ENCODE measurements around the gene EFHD2. TPM values are rescaled to one million over a fixed set of nuclear protein-coding genes. Genes with fewer than 3 reads are reported as not detected.

EFHD2 gene
- total RNA-seq, 3 donors from 2014 or later (not counting 1 experiment from before 2014, with no cell fraction given): 804 to 952 (median 855) TPM

- Histone ChIP-seq H3K4me3 (ENCODE audit: low read length) (peak overlapping the region; percentile 97), H3K27ac (ENCODE audit: low read length) (peak overlapping the region; percentile 99), H3K4me1 (ENCODE audit: control insufficient read depth, insufficient read depth, low read length) (peaks cover 81% of the 10 kb centered on the region), H3K9me3 (ENCODE audit: control insufficient read depth, insufficient read depth, low read length) (no peaks in the 10 kb centered on the region), H3K36me3 (ENCODE audit: control insufficient read depth, insufficient read depth, low read length) (peaks cover 30% of the 10 kb centered on the region), H3K27me3 (ENCODE audit: control insufficient read depth, insufficient read depth, low read length) (no peaks in the 10 kb centered on the region)
- Mint-ChIP-seq H3K4me1 (peaks cover 79 to 87% of the 10 kb centered on the region in 2 donors), H3K4me3 (peak overlapping the region; percentile 97), H3K36me3 (no peaks in the 10 kb centered on the region), H3K27me3 (ENCODE audit: low read depth in 2 of 2) (no peaks in the 10 kb centered on the region), H3K27ac (peak overlapping the region; percentile 93 to 100), H3K9me3 (no peaks in the 10 kb centered on the region)
- no peak for ATAC-seq
- under 1% methylated on average over 53 of the region's 53 CpGs for WGBS (ENCODE audit: insufficient coverage)
- no peak for TF ChIP-seq CTCF (IDR thresholded peaks at IDR 0.05)
- DNase-seq: peak; percentile 45 to 56
- intact Hi-C loops (cut with micrococcal nuclease): loop anchor here (2.0 kb wide), 1 partner anchor 162 kb away; no protein-coding TSS in a partner anchor
Measured at GRCh38 chr1:15410223-15410883, 665 bp downstream of the EFHD2 start.

- no peaks in the 10 kb centered on the region for H3K27me3 Mint-ChIP-seq (ENCODE audit: low read depth in 2 of 2)
- H3K27ac ChIP-seq (ENCODE audit: low read length): peak overlapping the region; percentile 99
- DNase-seq (peak in 1 of 2 donors; percentile 37), ATAC-seq (no peak)
- H3K36me3 Mint-ChIP-seq: no peaks in the 10 kb centered on the region
- H3K4me1 Mint-ChIP-seq: peaks cover 79 to 87% of the 10 kb centered on the region in 2 donors
- H3K9me3 ChIP-seq (ENCODE audit: control insufficient read depth, insufficient read depth, low read length): no peaks in the 10 kb centered on the region
- H3K9me3 Mint-ChIP-seq: no peaks in the 10 kb centered on the region
- H3K36me3 ChIP-seq (ENCODE audit: control insufficient read depth, insufficient read depth, low read length): peaks cover 35% of the 10 kb centered on the region
- peak overlapping the region; percentile 93 to 100 for H3K27ac Mint-ChIP-seq
- WGBS (ENCODE audit: insufficient coverage): 1% methylated on average over 11 of the region's 11 CpGs
- TF ChIP-seq CTCF (IDR thresholded peaks at IDR 0.05): no peak
- H3K4me3 Mint-ChIP-seq: peak overlapping the region; percentile 97
- no peaks in the 10 kb centered on the region for H3K27me3 ChIP-seq (ENCODE audit: control insufficient read depth, insufficient read depth, low read length)
- intact Hi-C loops (cut with micrococcal nuclease): loop anchor here (1.0 to 2.0 kb wide), 2 partner anchors 162 to 345 kb away; no protein-coding TSS in a partner anchor
- H3K4me1 ChIP-seq (ENCODE audit: control insufficient read depth, insufficient read depth, low read length): peaks cover 81% of the 10 kb centered on the region
- H3K4me3 ChIP-seq (ENCODE audit: low read length): peak overlapping the region; percentile 97
Measured at GRCh38 chr1:15410884-15411245, 1.2 kb downstream of the EFHD2 start.

- Histone ChIP-seq H3K4me1 (ENCODE audit: control insufficient read depth, insufficient read depth, low read length) (peaks cover 81% of the 10 kb centered on the region), H3K27me3 (ENCODE audit: control insufficient read depth, insufficient read depth, low read length) (no peaks in the 10 kb centered on the region), H3K36me3 (ENCODE audit: control insufficient read depth, insufficient read depth, low read length) (peaks cover 43% of the 10 kb centered on the region), H3K4me3 (ENCODE audit: low read length) (peak overlapping the region; percentile 97), H3K27ac (ENCODE audit: low read length) (peak overlapping the region; percentile 99), H3K9me3 (ENCODE audit: control insufficient read depth, insufficient read depth, low read length) (no peaks in the 10 kb centered on the region)
- intact Hi-C loops (cut with micrococcal nuclease): loop anchor here (1.0 to 2.0 kb wide), 2 partner anchors 163 to 345 kb away; no protein-coding TSS in a partner anchor
- Mint-ChIP-seq H3K4me1 (peaks cover 80 to 87% of the 10 kb centered on the region in 2 donors), H3K27ac (peak overlapping the region; percentile 93 to 100), H3K9me3 (no peaks in the 10 kb centered on the region), H3K27me3 (ENCODE audit: low read depth in 2 of 2) (no peaks in the 10 kb centered on the region), H3K4me3 (peak overlapping the region; percentile 97), H3K36me3 (no peaks in the 10 kb centered on the region)
- ATAC-seq (peak; percentile 28 to 59 (median 49)), DNase-seq (peak; percentile 75 to 79)
- TF ChIP-seq CTCF (IDR thresholded peaks at IDR 0.05): no peak
- WGBS (ENCODE audit: insufficient coverage): 3% methylated on average over 12 of the region's 12 CpGs
Measured at GRCh38 chr1:15411593-15412137, 2.0 kb downstream of the EFHD2 start.
